Measurements from ENCODE around the gene SP2.

GRCh38 chr17:47860386-47860785 is 35.6 kb upstream of the SP2 start:
- TF ChIP-seq CTCF (IDR thresholded peaks at IDR 0.05) (no peak), POLR2A (IDR thresholded peaks at IDR 0.05) (no peak)

Measured in upper lobe of left lung (tissue), 4 donors.